ENCODE data around the gene ITPR3. TPM values are rescaled to one million over a fixed set of nuclear protein-coding genes. Genes with fewer than 3 reads are reported as not detected.

Gene ITPR3
- total and polyA plus RNA-seq, 7 donors = 7.7 to 75.3 (median 10.2) TPM

- no peak for TF ChIP-seq EP300 (IDR thresholded peaks at IDR 0.05)
- no peak for TF ChIP-seq POLR2A (IDR thresholded peaks at IDR 0.05)
- no peak for TF ChIP-seq POLR2AphosphoS5 (IDR thresholded peaks at IDR 0.05)
- no peak for TF ChIP-seq CTCF (IDR thresholded peaks at IDR 0.05)
- intact Hi-C loops (cut with DNase I) = no loop called here
- H3K9me3 ChIP-seq = no peaks in the 10 kb centered on the region
- H3K36me3 ChIP-seq = peaks cover 0 to 29% (median 3%) of the 10 kb centered on the region in 4 donors
- H3K4me1 ChIP-seq = peaks cover 0 to 29% (median 6%) of the 10 kb centered on the region in 4 donors
- no peaks in the 10 kb centered on the region for H3K27me3 ChIP-seq
- DNase-seq = no peak
- no peak overlapping the region for H3K27ac ChIP-seq
- WGBS, 2 donors = 85 to 96% methylated on average over 15 of the region's 15 CpGs
- no peak overlapping the region for H3K4me3 ChIP-seq
Observed at GRCh38 chr6:33691456-33692077, 70.4 kb downstream of the ITPR3 start.

GRCh38 chr6:33692078-33692759 is 71.1 kb downstream of the ITPR3 start:
- Histone ChIP-seq H3K9me3 (no peaks in the 10 kb centered on the region), H3K36me3 (peaks cover 0 to 34% (median 3%) of the 10 kb centered on the region in 4 donors), H3K27ac (no peak overlapping the region), H3K4me3 (no peak overlapping the region), H3K27me3 (no peaks in the 10 kb centered on the region), H3K4me1 (peaks cover 0 to 35% (median 13%) of the 10 kb centered on the region in 4 donors)
- no peak for TF ChIP-seq EP300 (IDR thresholded peaks at IDR 0.05)
- no peak for TF ChIP-seq POLR2A (IDR thresholded peaks at IDR 0.05)
- no peak for TF ChIP-seq CTCF (IDR thresholded peaks at IDR 0.05)
- TF ChIP-seq POLR2AphosphoS5 (IDR thresholded peaks at IDR 0.05) = no peak
- WGBS, 2 donors = 84 to 88% methylated on average over 12 of the region's 12 CpGs
- DNase-seq = no peak
- intact Hi-C loops (cut with DNase I) = no loop called here

GRCh38 chr6:33692760-33693158 is 71.6 kb downstream of the ITPR3 start:
- Histone ChIP-seq H3K9me3 (no peaks in the 10 kb centered on the region), H3K4me1 (peaks cover 0 to 39% (median 15%) of the 10 kb centered on the region in 4 donors), H3K4me3 (no peak overlapping the region), H3K27me3 (no peaks in the 10 kb centered on the region), H3K27ac (no peak overlapping the region), H3K36me3 (peaks cover 0 to 40% (median 3%) of the 10 kb centered on the region in 4 donors)
- no peak for DNase-seq
- intact Hi-C loops (cut with DNase I) = no loop called here
- TF ChIP-seq POLR2A (IDR thresholded peaks at IDR 0.05) = no peak
- no peak for TF ChIP-seq EP300 (IDR thresholded peaks at IDR 0.05)
- no peak for TF ChIP-seq CTCF (IDR thresholded peaks at IDR 0.05)
- no peak for TF ChIP-seq POLR2AphosphoS5 (IDR thresholded peaks at IDR 0.05)
- 50 to 75% methylated on average over 10 of the region's 10 CpGs for WGBS, 2 donors

- H3K9me3 ChIP-seq = no peaks in the 10 kb centered on the region
- TF ChIP-seq POLR2AphosphoS5 (IDR thresholded peaks at IDR 0.05) (no peak), EP300 (IDR thresholded peaks at IDR 0.05) (no peak), CTCF (IDR thresholded peaks at IDR 0.05) (no peak), POLR2A (IDR thresholded peaks at IDR 0.05) (no peak)
- H3K4me3 ChIP-seq = no peak overlapping the region
- no peaks in the 10 kb centered on the region for H3K27me3 ChIP-seq
- no peak for DNase-seq
- H3K36me3 ChIP-seq = peaks cover 0 to 47% (median 3%) of the 10 kb centered on the region in 4 donors
- intact Hi-C loops (cut with DNase I) = no loop called here
- WGBS, 2 donors = 73 to 79% methylated on average over 28 of the region's 28 CpGs
- no peak overlapping the region for H3K27ac ChIP-seq
- H3K4me1 ChIP-seq = peaks cover 0 to 39% (median 15%) of the 10 kb centered on the region in 4 donors
Observed at GRCh38 chr6:33693186-33694105, 72.3 kb downstream of the ITPR3 start.

Measured in sigmoid colon (tissue), 7 donors.